PFSK-1 (cell line): ENCODE data around the gene SPEM2.

Source experiments
- POLR2AphosphoS5 ChIP-seq: IDR thresholded peaks from 2 replicates; pipeline ENCODE4 v1.6.1; 2012; ENCODE audit warnings: low read depth, mild to moderate bottlenecking, control low read depth, low read length, moderate library complexity
- REST ChIP-seq, 2 experiments: IDR thresholded peaks; 2 replicates each; pipeline versions ENCODE4 v1.6.1 to v1.8.0; 2011 to 2012; ENCODE audit warnings: low read depth in 2 of 2, low read length in 2 of 2, control low read depth in 1 of 2, inconsistent platforms in 1 of 2, mild to moderate bottlenecking in 1 of 2, moderate library complexity in 1 of 2; ENCODE audit not compliant: insufficient read depth in 1 of 2
- TAF1 ChIP-seq: IDR thresholded peaks from 2 replicates; pipeline ENCODE4 v1.6.1; 2012; ENCODE audit warnings: low read length, control low read depth, borderline replicate concordance; ENCODE audit not compliant: insufficient read depth

GRCh38 chr17:7426896-7427489 is 1.6 kb downstream of the SPEM2 start:
- TF ChIP-seq POLR2AphosphoS5 (no peak), TAF1 (no peak), REST (IDR thresholded peaks at IDR 0.05; ENCODE audit: insufficient read depth in 1 of 2, low read depth in 2 of 2, low read length in 2 of 2) (no peak)
